Measurements from ENCODE around the gene CDK5. TPM values are rescaled to one million over a fixed set of nuclear protein-coding genes. Genes with fewer than 3 reads are reported as not detected.

The CDK5 gene
- total RNA-seq, 3 donors from 2014 or later: 8.3 to 12.4 (median 11.7) TPM

GRCh38 chr7:151078233-151079040, 20.7 kb upstream of the CDK5 start:
- H3K4me3 ChIP-seq: no peak overlapping the region
- ATAC-seq (no peak), DNase-seq (peak in 1 of 3 donors; percentile 38)
- TF ChIP-seq CTCF (IDR thresholded peaks at IDR 0.05): no peak
- H3K4me1 ChIP-seq (ENCODE audit: low read depth): peaks cover 28% of the 10 kb centered on the region
- H3K36me3 ChIP-seq (ENCODE audit: low read depth): no peaks in the 10 kb centered on the region
- intact Hi-C loops (cut with DNase I, micrococcal nuclease): no loop called here
- H3K9me3 ChIP-seq: no peaks in the 10 kb centered on the region

- DNase-seq (no peak), ATAC-seq (no peak)
- intact Hi-C loops (cut with DNase I, micrococcal nuclease): no loop called here
- Histone ChIP-seq H3K9me3 (no peaks in the 10 kb centered on the region), H3K4me1 (ENCODE audit: low read depth) (peaks cover 28% of the 10 kb centered on the region), H3K36me3 (ENCODE audit: low read depth) (no peaks in the 10 kb centered on the region), H3K4me3 (no peak overlapping the region)
- no peak for TF ChIP-seq CTCF (IDR thresholded peaks at IDR 0.05)
Measured at GRCh38 chr7:151077705-151078232, 20.1 kb upstream of the CDK5 start.

- no peak overlapping the region for H3K4me3 ChIP-seq
- no peaks in the 10 kb centered on the region for H3K9me3 ChIP-seq
- no peaks in the 10 kb centered on the region for H3K36me3 ChIP-seq (ENCODE audit: low read depth)
- no peak for TF ChIP-seq CTCF (IDR thresholded peaks at IDR 0.05)
- ATAC-seq (no peak), DNase-seq (peak in 2 of 3 donors; percentile 51 to 53)
- intact Hi-C loops (cut with DNase I, micrococcal nuclease): no loop called here
- peaks cover 24% of the 10 kb centered on the region for H3K4me1 ChIP-seq (ENCODE audit: low read depth)
Measured at GRCh38 chr7:151076863-151077704, 19.4 kb upstream of the CDK5 start.

- H3K36me3 ChIP-seq (ENCODE audit: low read depth): no peaks in the 10 kb centered on the region
- no peaks in the 10 kb centered on the region for H3K9me3 ChIP-seq
- intact Hi-C loops (cut with DNase I, micrococcal nuclease): no loop called here
- peaks cover 13% of the 10 kb centered on the region for H3K4me1 ChIP-seq (ENCODE audit: low read depth)
- H3K4me3 ChIP-seq: no peak overlapping the region
- TF ChIP-seq CTCF (IDR thresholded peaks at IDR 0.05): no peak
- ATAC-seq (no peak), DNase-seq (no peak)
Measured at GRCh38 chr7:151075978-151076426, 18.3 kb upstream of the CDK5 start.

- DNase-seq (no peak), ATAC-seq (no peak)
- Histone ChIP-seq H3K4me3 (no peak overlapping the region), H3K4me1 (ENCODE audit: low read depth) (peaks cover 12% of the 10 kb centered on the region), H3K36me3 (ENCODE audit: low read depth) (no peaks in the 10 kb centered on the region), H3K9me3 (no peaks in the 10 kb centered on the region)
- TF ChIP-seq CTCF (IDR thresholded peaks at IDR 0.05): no peak
- intact Hi-C loops (cut with DNase I, micrococcal nuclease): no loop called here
Measured at GRCh38 chr7:151075662-151075971, 17.9 kb upstream of the CDK5 start.
